ENCODE results near the gene VARS1.
"Not testable (repeated sequence)": the region's sequence is repeated elsewhere in the genome, so short reads cannot be mapped to it uniquely, and the experiment has no call there.

Gene VARS1

DNA sequence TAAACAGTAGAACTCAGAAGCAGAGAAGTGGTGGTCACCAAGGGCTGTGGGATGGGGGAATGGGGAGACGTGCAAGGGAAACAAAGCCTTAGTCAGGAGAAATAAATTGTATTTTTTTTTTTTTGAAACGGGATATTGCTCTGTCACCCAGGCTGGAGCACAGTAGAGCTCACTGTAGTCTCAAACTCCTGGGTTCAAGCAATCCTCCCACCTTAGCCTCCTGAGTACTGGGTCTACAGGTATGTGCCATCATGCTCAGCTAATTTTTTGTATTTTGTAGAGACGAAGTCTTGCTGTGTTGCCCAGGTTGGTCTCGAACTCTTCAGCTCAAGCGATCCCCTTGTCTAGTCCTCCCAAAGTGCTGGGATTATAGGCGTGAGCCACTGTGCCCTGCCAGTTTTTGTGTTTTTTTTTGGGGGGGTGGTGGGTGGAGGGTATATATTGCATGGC, 35.4 kb upstream of the VARS1 start:
- no peaks in the 10 kb centered on the region for H3K9me3 Mint-ChIP-seq
- peaks cover 39% of the 10 kb centered on the region for H3K4me1 Mint-ChIP-seq
- no peaks in the 10 kb centered on the region for H3K27me3 Mint-ChIP-seq
- H3K27ac Mint-ChIP-seq (ENCODE audit: low read depth): peak overlapping the region; percentile 89
- peaks cover 19% of the 10 kb centered on the region for H3K36me3 Mint-ChIP-seq (ENCODE audit: insufficient read depth)
- peak overlapping the region; percentile 80 for H3K4me3 Mint-ChIP-seq
- no peak for ATAC-seq (replicated peaks; ENCODE audit: extremely low read depth, poor library complexity, severe bottlenecking)
- DNase-seq (ENCODE audit: low spot score in 2 of 2): no peak

- Mint-ChIP-seq H3K36me3 (ENCODE audit: insufficient read depth) (peaks cover 11% of the 10 kb centered on the region), H3K4me3 (peak overlapping the region; percentile 80), H3K4me1 (peaks cover 29% of the 10 kb centered on the region), H3K27me3 (no peaks in the 10 kb centered on the region), H3K27ac (ENCODE audit: low read depth) (peak overlapping the region; percentile 89), H3K9me3 (no peaks in the 10 kb centered on the region)
- no peak for DNase-seq (ENCODE audit: low spot score in 2 of 2)
- ATAC-seq (replicated peaks; ENCODE audit: extremely low read depth, poor library complexity, severe bottlenecking): peak; percentile 52
Observed at GRCh38 chr6:31829633-31830283, 34.2 kb upstream of the VARS1 start.

DNA sequence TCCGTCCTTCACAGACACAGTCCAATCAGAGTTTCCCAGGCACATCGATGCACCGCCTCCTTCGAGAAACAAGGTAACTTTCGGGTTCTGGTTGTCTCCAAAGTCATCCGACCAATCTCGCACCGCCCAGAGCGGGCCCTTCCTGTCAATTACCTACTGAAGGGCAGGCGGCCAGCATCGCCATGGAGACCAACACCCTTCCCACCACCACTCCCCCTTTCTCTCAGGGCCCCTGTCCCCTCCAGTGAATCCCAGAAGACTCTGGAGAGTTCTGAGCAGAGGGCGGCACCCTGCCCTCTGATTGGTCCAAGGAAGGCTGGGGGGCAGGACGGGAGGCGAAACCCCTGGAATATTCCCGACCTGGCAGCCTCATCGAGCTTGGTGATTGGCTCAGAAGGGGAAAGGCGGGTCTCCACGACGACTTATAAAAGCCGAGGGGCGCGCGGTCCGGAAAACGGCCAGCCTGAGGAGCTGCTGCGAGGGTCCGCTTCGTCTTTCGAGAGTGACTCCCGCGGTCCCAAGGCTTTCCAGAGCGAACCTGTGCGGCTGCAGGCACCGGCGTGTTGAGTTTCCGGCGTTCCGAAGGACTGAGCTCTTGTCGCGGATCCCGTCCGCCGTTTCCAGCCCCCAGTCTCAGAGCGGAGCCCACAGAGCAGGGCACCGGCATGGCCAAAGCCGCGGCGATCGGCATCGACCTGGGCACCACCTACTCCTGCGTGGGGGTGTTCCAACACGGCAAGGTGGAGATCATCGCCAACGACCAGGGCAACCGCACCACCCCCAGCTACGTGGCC, 31.9 kb upstream of the VARS1 start, which contains the start of gene HSPA1B:
Gene HSPA1B (plus strand): TSS at position 453 of the 794 bp plus-strand sequence. CDS start 213 bp downstream, at position 666.
- ATAC-seq (replicated peaks; ENCODE audit: extremely low read depth, poor library complexity, severe bottlenecking) (peak; percentile 61), DNase-seq (ENCODE audit: low spot score in 2 of 2) (peak; percentile 58 to 65)
- Mint-ChIP-seq H3K9me3 (no peaks in the 10 kb centered on the region), H3K4me3 (peak within 1 kb of the TSS; percentile 88), H3K4me1 (peaks cover 26% of the 10 kb centered on the region), H3K27me3 (no peaks in the 10 kb centered on the region), H3K36me3 (ENCODE audit: insufficient read depth) (peaks cover 6% of the 10 kb centered on the region), H3K27ac (ENCODE audit: low read depth) (peak within 1 kb of the TSS; percentile 92)

DNA sequence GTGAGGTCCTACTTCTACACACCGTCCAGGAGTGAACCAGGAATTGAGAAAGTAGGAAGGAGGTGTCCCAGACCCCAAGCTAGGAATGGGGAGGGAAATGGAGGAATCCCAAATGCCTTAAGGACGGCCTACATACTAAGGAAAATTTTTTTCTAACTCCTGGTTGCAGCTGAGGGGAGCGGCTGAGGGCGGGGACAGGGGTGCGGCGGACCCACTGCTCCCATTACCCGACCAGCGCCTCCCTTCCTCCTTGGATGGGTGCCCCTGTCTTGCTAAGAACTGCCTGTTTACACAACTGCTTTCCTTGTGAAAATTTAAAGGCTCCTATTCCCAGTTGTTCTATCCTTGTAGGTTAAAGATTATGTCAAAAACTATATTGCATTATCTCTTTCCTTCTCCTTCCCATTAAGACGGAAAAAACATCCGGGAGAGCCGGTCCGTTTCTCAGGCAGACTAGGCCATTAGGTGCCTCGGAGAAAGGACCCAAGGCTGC, 31.3 kb upstream of the VARS1 start:
- no peaks in the 10 kb centered on the region for H3K9me3 Mint-ChIP-seq
- DNase-seq (ENCODE audit: low spot score in 2 of 2) (no peak), ATAC-seq (replicated peaks; ENCODE audit: extremely low read depth, poor library complexity, severe bottlenecking) (no peak)
- H3K4me3 Mint-ChIP-seq: peak overlapping the region; percentile 88
- H3K4me1 Mint-ChIP-seq: peaks cover 32% of the 10 kb centered on the region
- H3K36me3 Mint-ChIP-seq (ENCODE audit: insufficient read depth): peaks cover 11% of the 10 kb centered on the region
- H3K27me3 Mint-ChIP-seq: no peaks in the 10 kb centered on the region
- H3K27ac Mint-ChIP-seq (ENCODE audit: low read depth): peak overlapping the region; percentile 92

DNA sequence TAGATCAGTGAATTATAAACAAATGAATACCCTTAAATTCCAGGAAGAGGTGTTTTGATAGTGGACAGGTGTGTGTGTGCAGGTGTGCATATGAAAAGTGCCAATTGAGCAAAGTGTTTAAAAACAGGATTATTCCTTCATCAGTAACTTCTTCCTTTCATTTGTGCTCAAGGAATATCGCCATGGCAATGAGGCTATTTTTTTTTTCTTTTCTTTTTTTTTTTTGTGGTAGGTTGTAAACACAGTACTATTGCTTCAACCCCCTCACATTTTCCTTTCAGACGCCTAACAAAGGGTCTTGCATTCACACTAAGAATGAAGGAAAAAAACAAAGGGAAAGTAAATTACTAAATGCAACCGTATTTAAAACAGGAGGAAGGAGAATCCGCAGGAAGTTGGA, 30.0 kb upstream of the VARS1 start:
- ATAC-seq (replicated peaks; ENCODE audit: extremely low read depth, poor library complexity, severe bottlenecking): no peak
- H3K4me1 Mint-ChIP-seq: peaks cover 34% of the 10 kb centered on the region
- DNase-seq (ENCODE audit: low spot score in 2 of 2): no peak
- H3K4me3 Mint-ChIP-seq: peak overlapping the region; percentile 88
- H3K27ac Mint-ChIP-seq (ENCODE audit: low read depth): peak overlapping the region; percentile 92
- no peaks in the 10 kb centered on the region for H3K27me3 Mint-ChIP-seq
- peaks cover 13% of the 10 kb centered on the region for H3K36me3 Mint-ChIP-seq (ENCODE audit: insufficient read depth)
- no peaks in the 10 kb centered on the region for H3K9me3 Mint-ChIP-seq

- H3K27ac Mint-ChIP-seq (ENCODE audit: low read depth); DNase-seq (ENCODE audit: low spot score in 2 of 2); H3K27me3 Mint-ChIP-seq; H3K9me3 Mint-ChIP-seq; H3K36me3 Mint-ChIP-seq (ENCODE audit: insufficient read depth); ATAC-seq (replicated peaks; ENCODE audit: extremely low read depth, poor library complexity, severe bottlenecking): not testable (repeated sequence)
- Mint-ChIP-seq H3K4me3 (peak overlapping the region; percentile 27), H3K4me1 (peaks cover 26% of the 10 kb centered on the region)
Observed at GRCh38 chr6:31823592-31824196, 28.1 kb upstream of the VARS1 start.

- H3K27me3 Mint-ChIP-seq: no peaks in the 10 kb centered on the region
- DNase-seq (ENCODE audit: low spot score in 2 of 2) (peak in 1 of 2 donors; percentile 30), ATAC-seq (replicated peaks; ENCODE audit: extremely low read depth, poor library complexity, severe bottlenecking) (peak; percentile 35)
- peaks cover 11% of the 10 kb centered on the region for H3K36me3 Mint-ChIP-seq (ENCODE audit: insufficient read depth)
- peak overlapping the region; percentile 95 for H3K4me3 Mint-ChIP-seq
- H3K9me3 Mint-ChIP-seq: no peaks in the 10 kb centered on the region
- H3K4me1 Mint-ChIP-seq: peaks cover 38% of the 10 kb centered on the region
- peak overlapping the region; percentile 96 for H3K27ac Mint-ChIP-seq (ENCODE audit: low read depth)
Observed at GRCh38 chr6:31822036-31822821, 26.7 kb upstream of the VARS1 start.

DNA sequence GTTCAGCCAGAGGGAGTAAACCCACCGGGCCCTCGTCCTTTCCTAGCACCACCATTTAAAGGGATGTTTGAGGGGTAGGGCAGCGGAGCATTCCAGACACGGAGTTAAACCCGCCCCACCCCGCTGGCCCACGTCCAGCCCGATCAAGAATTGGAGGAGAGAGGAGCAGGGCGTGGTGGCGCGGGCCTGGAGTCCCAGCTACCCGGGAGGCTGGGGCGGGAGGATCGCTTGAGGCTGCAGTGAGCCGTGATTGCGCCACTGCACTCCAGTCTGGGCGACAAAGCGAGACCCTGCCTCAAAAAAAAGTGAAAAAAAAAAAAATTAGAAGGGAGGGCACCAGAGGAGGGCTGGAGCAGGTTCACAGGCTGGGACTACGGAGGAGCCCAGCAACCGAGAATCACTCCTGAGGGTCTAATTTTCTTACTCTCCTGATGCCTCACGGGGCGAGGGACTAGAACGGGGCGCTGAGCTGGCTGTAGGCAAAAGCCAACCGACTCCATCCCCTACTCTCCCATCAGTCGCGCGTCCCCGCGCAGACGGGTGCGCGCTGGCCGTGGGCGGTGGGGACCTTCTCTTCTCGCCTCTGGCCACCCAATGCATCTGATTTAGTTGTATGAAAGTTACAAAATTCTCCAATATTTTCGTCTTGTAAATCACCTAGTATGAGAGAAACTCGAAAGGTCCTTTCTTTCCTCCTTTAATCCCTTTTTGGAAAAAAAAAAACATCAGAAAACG, 25.9 kb upstream of the VARS1 start:
- DNase-seq (ENCODE audit: low spot score in 2 of 2): no peak
- Mint-ChIP-seq H3K4me1 (peaks cover 30% of the 10 kb centered on the region), H3K27ac (ENCODE audit: low read depth) (peak overlapping the region; percentile 96), H3K9me3 (no peaks in the 10 kb centered on the region), H3K36me3 (ENCODE audit: insufficient read depth) (peaks cover 11% of the 10 kb centered on the region), H3K4me3 (peak overlapping the region; percentile 95), H3K27me3 (no peaks in the 10 kb centered on the region)
- ATAC-seq (replicated peaks; ENCODE audit: extremely low read depth, poor library complexity, severe bottlenecking): no peak

- DNase-seq (ENCODE audit: low spot score in 2 of 2); ATAC-seq (replicated peaks; ENCODE audit: extremely low read depth, poor library complexity, severe bottlenecking); H3K9me3 Mint-ChIP-seq; H3K27me3 Mint-ChIP-seq: not testable (repeated sequence)
- peak overlapping the region; percentile 96 for H3K27ac Mint-ChIP-seq (ENCODE audit: low read depth)
- peak overlapping the region; percentile 95 for H3K4me3 Mint-ChIP-seq
- peaks cover 29% of the 10 kb centered on the region for H3K4me1 Mint-ChIP-seq
- H3K36me3 Mint-ChIP-seq (ENCODE audit: insufficient read depth): peaks cover 14% of the 10 kb centered on the region
Observed at GRCh38 chr6:31820399-31820798, 24.8 kb upstream of the VARS1 start.

GRCh38 chr6:31819871-31820299, 24.3 kb upstream of the VARS1 start:
- no peak overlapping the region for H3K4me3 Mint-ChIP-seq
- DNase-seq (ENCODE audit: low spot score in 2 of 2): no peak
- no peaks in the 10 kb centered on the region for H3K9me3 Mint-ChIP-seq
- peaks cover 15% of the 10 kb centered on the region for H3K36me3 Mint-ChIP-seq (ENCODE audit: insufficient read depth)
- ATAC-seq (replicated peaks; ENCODE audit: extremely low read depth, poor library complexity, severe bottlenecking): no peak
- no peak overlapping the region for H3K27ac Mint-ChIP-seq (ENCODE audit: low read depth)
- peaks cover 31% of the 10 kb centered on the region for H3K4me1 Mint-ChIP-seq
- no peaks in the 10 kb centered on the region for H3K27me3 Mint-ChIP-seq

DNA sequence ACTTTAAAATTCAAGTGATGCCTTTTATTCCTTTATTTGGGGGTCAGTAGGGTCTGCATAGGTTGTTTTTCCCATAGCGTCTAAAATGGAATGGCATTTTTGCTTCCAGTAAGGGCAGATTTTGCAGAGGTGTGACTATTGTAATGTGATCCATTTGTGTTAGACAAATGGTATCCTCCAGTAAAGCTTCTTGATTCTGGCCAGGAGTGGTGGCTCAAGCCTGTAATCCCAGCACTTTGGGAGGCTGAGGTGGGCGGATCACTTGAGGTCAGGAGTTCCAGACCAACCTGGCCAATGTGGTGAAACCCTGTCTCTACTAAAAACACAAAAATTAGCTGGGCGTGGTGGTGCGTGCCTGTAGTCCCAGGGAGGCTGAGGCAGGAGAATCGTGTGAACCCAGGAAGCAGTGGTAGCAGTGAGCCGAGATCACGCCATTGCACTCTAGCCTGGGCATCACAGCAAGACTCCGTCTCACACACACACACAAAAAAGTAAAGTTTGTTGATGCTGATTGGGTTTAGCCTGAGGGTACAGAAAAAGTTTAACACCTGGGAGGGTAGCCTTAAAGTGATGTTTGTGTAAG, 22.5 kb upstream of the VARS1 start:
- DNase-seq (ENCODE audit: low spot score in 2 of 2); H3K9me3 Mint-ChIP-seq; H3K27me3 Mint-ChIP-seq: not testable (repeated sequence)
- peak overlapping the region; percentile 85 for H3K27ac Mint-ChIP-seq (ENCODE audit: low read depth)
- H3K36me3 Mint-ChIP-seq (ENCODE audit: insufficient read depth): peaks cover 15% of the 10 kb centered on the region
- peaks cover 48% of the 10 kb centered on the region for H3K4me1 Mint-ChIP-seq
- ATAC-seq (replicated peaks; ENCODE audit: extremely low read depth, poor library complexity, severe bottlenecking): peak; percentile 3
- peak overlapping the region; percentile 83 for H3K4me3 Mint-ChIP-seq

All from central memory CD8-positive, alpha-beta T cell (primary cell).